H9 (cell line): ENCODE results near the gene SHB. TPM values are rescaled to one million over a fixed set of nuclear protein-coding genes. Genes with fewer than 3 reads are reported as not detected.

ENCODE experiments used
- DNase-seq: peaks from one replicate; pipeline ENCODE4 v3.0.0-alpha.2; 2017
- H2AFZ ChIP-seq: one replicate; pipeline ENCODE4 v1.6.1; 2013; ENCODE audit warnings: mild to moderate bottlenecking, low read length, control low read depth, moderate library complexity
- H2AK5ac ChIP-seq: 2 replicates; pipeline ENCODE4 v1.6.1; 2013; ENCODE audit warnings: low read length, control low read depth, mixed read lengths; ENCODE audit not compliant: insufficient read length
- H2BK120ac ChIP-seq: one replicate; pipeline ENCODE4 v1.6.1; 2013; ENCODE audit warnings: low read depth, mild to moderate bottlenecking, low read length, control low read depth, inconsistent platforms; ENCODE audit not compliant: poor library complexity, severe bottlenecking
- H2BK12ac ChIP-seq: 2 replicates; pipeline ENCODE4 v1.6.1; 2013; ENCODE audit warnings: low read length, control low read depth, mixed read lengths, low read depth; ENCODE audit not compliant: insufficient read length
- H2BK15ac ChIP-seq: 2 replicates; pipeline ENCODE4 v1.6.1; 2013; ENCODE audit warnings: low read depth, low read length, control low read depth
- H2BK20ac ChIP-seq: one replicate; pipeline ENCODE4 v1.6.1; 2013; ENCODE audit warnings: low read depth, mild to moderate bottlenecking, low read length, control low read depth, inconsistent platforms; ENCODE audit not compliant: poor library complexity, severe bottlenecking
- H2BK5ac ChIP-seq: 2 replicates; pipeline ENCODE4 v1.6.1; 2013; ENCODE audit warnings: low read length, control low read depth, mixed read lengths; ENCODE audit not compliant: insufficient read length
- H3K14ac ChIP-seq: 2 replicates; pipeline ENCODE4 v1.6.1; 2013; ENCODE audit warnings: low read length, control low read depth; ENCODE audit not compliant: insufficient read depth
- H3K18ac ChIP-seq: 2 replicates; pipeline ENCODE4 v1.6.1; 2013; ENCODE audit warnings: low read depth, mild to moderate bottlenecking, mixed read lengths, low read length, control low read depth; ENCODE audit not compliant: insufficient read length
- H3K23ac ChIP-seq: 2 replicates; pipeline ENCODE4 v1.6.1; 2013; ENCODE audit warnings: low read length, control low read depth, mixed read lengths, low read depth; ENCODE audit not compliant: insufficient read length
- H3K23me2 ChIP-seq: 2 replicates; pipeline ENCODE4 v1.6.1; 2013; ENCODE audit warnings: low read depth, mild to moderate bottlenecking, mixed read lengths, low read length, control low read depth; ENCODE audit not compliant: insufficient read length, poor library complexity, severe bottlenecking
- H3K27ac ChIP-seq: 2 replicates; pipeline ENCODE4 v1.5.1; 2013; ENCODE audit warnings: low read length, control low read depth, mixed read lengths, low read depth; ENCODE audit not compliant: insufficient read length
- H3K27me3 ChIP-seq: 2 replicates; pipeline ENCODE4 v1.6.1; 2013; ENCODE audit warnings: low read length, control low read depth, inconsistent platforms; ENCODE audit not compliant: insufficient read depth
- H3K4ac ChIP-seq: 2 replicates; pipeline ENCODE4 v1.6.1; 2013; ENCODE audit warnings: low read depth, mild to moderate bottlenecking, control low read depth, inconsistent platforms, low read length, moderate library complexity
- H3K4me1 ChIP-seq: 2 replicates; pipeline ENCODE4 v1.6.1; 2013; ENCODE audit warnings: low read length, control low read depth, inconsistent platforms; ENCODE audit not compliant: insufficient read depth
- H3K4me2 ChIP-seq: 2 replicates; pipeline ENCODE4 v1.6.1; 2013; ENCODE audit warnings: low read length, control low read depth, mixed read lengths; ENCODE audit not compliant: insufficient read length, insufficient read depth
- H3K56ac ChIP-seq: 2 replicates; pipeline ENCODE4 v1.6.1; 2013; ENCODE audit warnings: low read depth, mild to moderate bottlenecking, mixed read lengths, low read length, control low read depth; ENCODE audit not compliant: insufficient read length
- H3K79me1 ChIP-seq: 2 replicates; pipeline ENCODE4 v1.6.1; 2013; ENCODE audit warnings: low read depth, mild to moderate bottlenecking, moderate library complexity, low read length, control low read depth, inconsistent platforms; ENCODE audit not compliant: insufficient read depth, poor library complexity, severe bottlenecking
- H3K79me2 ChIP-seq: 2 replicates; pipeline ENCODE4 v1.6.1; 2013; ENCODE audit warnings: low read length, control low read depth, inconsistent platforms; ENCODE audit not compliant: insufficient read depth
- H3K9ac ChIP-seq: 2 replicates; pipeline ENCODE4 v1.6.1; 2013; ENCODE audit warnings: low read length, control low read depth, mixed read lengths; ENCODE audit not compliant: insufficient read length; ENCODE audit errors: extremely low read depth
- H3K9me3 ChIP-seq: one replicate; pipeline ENCODE4 v1.6.1; 2013; ENCODE audit warnings: low read depth, low read length, inconsistent platforms; ENCODE audit not compliant: control insufficient read depth
- H3T11ph ChIP-seq: one replicate; pipeline ENCODE4 v1.6.1; 2013; ENCODE audit warnings: mild to moderate bottlenecking, low read length, control low read depth, inconsistent platforms
- H4K20me1 ChIP-seq: one replicate; pipeline ENCODE4 v1.6.1; 2013; ENCODE audit not compliant: control insufficient read depth, insufficient read length, insufficient read depth
- H4K5ac ChIP-seq: 2 replicates; pipeline ENCODE4 v1.6.1; 2013; ENCODE audit warnings: low read depth, mild to moderate bottlenecking, mixed read lengths, low read length, control low read depth; ENCODE audit not compliant: insufficient read length
- H4K8ac ChIP-seq: replicated peaks from 2 replicates; pipeline ENCODE4 v1.6.1; 2013; ENCODE audit warnings: low read length, control low read depth, mixed read lengths, low read depth; ENCODE audit not compliant: insufficient read length
- H4K91ac ChIP-seq: 2 replicates; pipeline ENCODE4 v1.6.1; 2013; ENCODE audit warnings: low read depth, mild to moderate bottlenecking, moderate library complexity, mixed read lengths, low read length, control low read depth; ENCODE audit not compliant: insufficient read length
- H3K27ac Mint-ChIP-seq, 3 experiments: 2 replicates in 2 of 3; 3 replicates in 1 of 3; pipeline ENCODE4 v1.8.0; 2020 to 2021; ENCODE audit warnings: mixed read lengths in 3 of 3, mild to moderate bottlenecking in 1 of 3, moderate library complexity in 1 of 3
- H3K27me3 Mint-ChIP-seq: 2 replicates; pipeline ENCODE4 v1.8.0; 2021; ENCODE audit warnings: low read depth, mild to moderate bottlenecking, moderate library complexity, mixed read lengths
- H3K36me3 Mint-ChIP-seq, 3 experiments: 2 replicates in 2 of 3; 3 replicates in 1 of 3; pipeline ENCODE4 v1.8.0; 2020 to 2021; ENCODE audit warnings: low read depth in 3 of 3, mixed read lengths in 3 of 3; ENCODE audit not compliant: insufficient read depth in 1 of 3
- H3K4me1 Mint-ChIP-seq, 2 experiments: 2 replicates each; pipeline ENCODE4 v1.8.0; 2020; ENCODE audit warnings: mixed read lengths in 2 of 2
- H3K4me3 Mint-ChIP-seq, 2 experiments: 2 replicates in 1 of 2; 3 replicates in 1 of 2; pipeline ENCODE4 v1.8.0; 2020 to 2021; ENCODE audit warnings: mild to moderate bottlenecking in 2 of 2, mixed read lengths in 2 of 2, moderate library complexity in 1 of 2
- H3K9me3 Mint-ChIP-seq, 2 experiments: 2 replicates in 1 of 2; 3 replicates in 1 of 2; pipeline ENCODE4 v1.8.0; 2020; ENCODE audit warnings: mild to moderate bottlenecking in 2 of 2, mixed read lengths in 2 of 2, moderate library complexity in 1 of 2
- CTCF ChIP-seq: fragments of 200-600 bp; sonication (generic); conservative IDR thresholded peaks from 3 replicates; pipeline ENCODE4 v1.8.0; 2021; ENCODE audit warnings: antibody characterized with exemption, mild to moderate bottlenecking
- WGBS: extraction: QIAGEN DNeasy Blood & Tissue Kit; methylation state at CpG from one replicate; pipeline ENCODE4 v1.1.7; 2013; ENCODE audit warnings: missing lambda C conversion rate, low lambda C conversion rate, mixed read lengths; ENCODE audit not compliant: insufficient read length; ENCODE audit errors: extremely low coverage; 5-methylcytosine and 5-hydroxymethylcytosine counted together
- total RNA-seq: library from RNA; stranded (reverse); gene quantifications from 2 replicates; pipeline ENCODE4 v1.2.1, GENCODE V29; 2021

SHB gene
- total RNA-seq, 1 experiment from 2014 or later, result 14.6 TPM

GRCh38 chr9:37956904-37957663, 111.9 kb downstream of the SHB start:
- Histone ChIP-seq H4K8ac (no peak overlapping the region), H4K91ac (no peak overlapping the region), H3T11ph (no peak overlapping the region), H2BK20ac (no peak overlapping the region), H2BK120ac (no peak overlapping the region), H3K79me1 (no peaks in the 10 kb centered on the region), H4K20me1 (no peaks in the 10 kb centered on the region), H3K4me1 (no peaks in the 10 kb centered on the region), H3K79me2 (no peaks in the 10 kb centered on the region; the same call in 1 of the 2 replicates), H3K4ac (no peak overlapping the region), H3K27ac (no peak overlapping the region), H3K23ac (no peak overlapping the region), H3K9me3 (no peaks in the 10 kb centered on the region), H2AFZ (no peak overlapping the region), H3K14ac (no peak overlapping the region; the same call in 1 of the 2 replicates), H3K9ac (no peak overlapping the region), H3K23me2 (no peaks in the 10 kb centered on the region), H3K56ac (no peak overlapping the region), H3K4me2 (no peak overlapping the region), H2BK15ac (no peak overlapping the region), H3K18ac (no peak overlapping the region), H2BK12ac (no peak overlapping the region), H2BK5ac (no peak overlapping the region), H2AK5ac (no peak overlapping the region), H4K5ac (no peak overlapping the region), H3K27me3 (no peaks in the 10 kb centered on the region)
- Mint-ChIP-seq H3K36me3 (peaks cover 3 to 34% (median 25%) of the 10 kb centered on the region in 3 experiments; a peak in 6 of 7 replicates), H3K9me3 (no peaks in the 10 kb centered on the region), H3K4me1 (peaks cover 8% of the 10 kb centered on the region in 2 experiments), H3K27ac (no peak overlapping the region; a peak in 1 of 7 replicates), H3K27me3 (no peaks in the 10 kb centered on the region), H3K4me3 (no peak overlapping the region)
- DNase-seq, result no peak
- no CpG with 5 or more reads among the region's 16 CpGs for whole genome bisulfite sequencing
- TF ChIP-seq CTCF, result no peak
